DND-41 (cell line): Measurements from ENCODE around the gene DOCK9.

ENCODE experiments used
- CTCF ChIP-seq: IDR thresholded peaks from 2 replicates; pipeline ENCODE4 v1.5.1; 2012; ENCODE audit warnings: borderline replicate concordance, low read length, moderate library complexity, mild to moderate bottlenecking; ENCODE audit not compliant: poor library complexity, severe bottlenecking; ENCODE audit errors: extremely low read depth
- EZH2 ChIP-seq: IDR thresholded peaks from 3 replicates; pipeline ENCODE4 v1.6.1; 2012; ENCODE audit warnings: borderline replicate concordance, low read depth, mild to moderate bottlenecking, moderate library complexity, low read length, inconsistent platforms; ENCODE audit not compliant: severe bottlenecking

- TF ChIP-seq CTCF (no peak), EZH2 (no peak)
These were observed 35.4 kb downstream of the DOCK9 start for GRCh38 chr13:98942485-98942884.
